Right renal cortex interstitium (tissue), 3 donors: ENCODE data around the gene CASQ2. TPM values are rescaled to one million over a fixed set of nuclear protein-coding genes. Genes with fewer than 3 reads are reported as not detected.

ENCODE experiments used
- DNase-seq, 3 donors: peaks; one replicate each; pipeline ENCODE4 v3.0.0-alpha.2; 2013; ENCODE audit warnings: low read depth in 3 of 3, low spot score in 2 of 3
- polyA plus RNA-seq, 3 donors: library from polyadenylated mRNA; unstranded; fragments of 120-200 nt; gene quantifications; one replicate each; pipeline ENCODE4 v1.2.1, GENCODE V29; 2013; ENCODE audit not compliant: insufficient read length in 3 of 3

CASQ2 gene
- polyA plus RNA-seq, 3 donors: 0.51 to 2.0 (median 0.92) TPM

DNA sequence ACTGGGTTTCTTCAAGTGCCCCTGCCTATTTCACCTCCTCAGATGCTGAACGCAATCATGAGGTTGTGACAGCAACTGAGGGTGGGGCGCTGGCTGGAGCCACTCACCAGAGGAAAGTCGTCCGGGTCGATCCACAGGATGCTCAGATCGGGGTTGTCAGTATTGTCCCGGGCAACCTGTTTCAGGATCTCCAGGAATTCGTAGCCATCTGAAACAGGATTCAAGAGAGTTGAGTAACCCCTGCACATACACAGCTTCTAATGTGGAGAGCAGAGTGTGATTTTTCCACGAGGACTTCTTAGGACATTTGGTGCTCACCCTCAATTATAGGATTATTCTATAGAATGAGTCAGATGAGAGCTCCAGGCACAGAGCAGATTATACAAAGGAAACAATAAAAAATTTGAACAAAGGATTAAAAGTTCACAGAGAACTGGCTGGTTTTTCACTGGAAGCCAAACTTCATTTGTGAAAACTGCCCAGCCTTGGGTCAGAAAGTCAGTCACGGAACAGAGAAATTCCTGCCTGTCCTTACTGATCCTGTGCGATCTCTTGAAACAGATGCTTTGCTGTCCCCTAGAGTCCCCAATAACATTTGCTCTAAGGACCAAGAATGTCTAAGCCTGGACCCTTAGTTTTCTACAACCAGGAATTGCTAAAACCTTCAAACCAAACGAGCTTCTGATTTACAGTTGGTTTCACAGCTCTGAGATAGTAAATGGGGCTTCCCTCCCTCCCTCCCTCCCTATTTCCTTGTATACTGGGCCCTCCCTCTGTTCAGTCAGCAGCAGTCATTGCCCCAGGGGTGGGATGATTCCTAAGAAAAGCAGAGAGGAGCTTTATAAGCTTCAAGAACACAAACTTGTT is 63.2 kb downstream of the CASQ2 start:
- DNase-seq: no peak

DNA sequence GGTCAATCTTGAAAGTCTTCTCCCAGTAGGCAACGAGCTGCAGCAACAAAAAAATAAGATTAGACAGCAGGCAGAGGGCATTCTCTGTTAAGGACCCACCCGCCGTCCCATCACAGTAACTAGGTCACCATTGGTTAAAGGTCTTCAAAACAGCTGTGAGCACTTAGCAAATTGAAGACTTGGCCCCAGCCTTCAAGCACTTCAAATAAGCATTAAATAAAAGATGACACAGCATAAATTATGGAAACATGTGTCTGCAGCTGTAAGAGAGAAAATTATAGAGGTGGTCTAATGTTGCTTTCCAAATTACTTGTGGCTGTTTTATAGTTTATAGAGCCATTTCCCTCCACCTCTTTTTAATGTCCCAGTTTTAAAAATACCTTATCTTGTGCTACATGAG is 65.6 kb downstream of the CASQ2 start:
- DNase-seq: no peak

DNA sequence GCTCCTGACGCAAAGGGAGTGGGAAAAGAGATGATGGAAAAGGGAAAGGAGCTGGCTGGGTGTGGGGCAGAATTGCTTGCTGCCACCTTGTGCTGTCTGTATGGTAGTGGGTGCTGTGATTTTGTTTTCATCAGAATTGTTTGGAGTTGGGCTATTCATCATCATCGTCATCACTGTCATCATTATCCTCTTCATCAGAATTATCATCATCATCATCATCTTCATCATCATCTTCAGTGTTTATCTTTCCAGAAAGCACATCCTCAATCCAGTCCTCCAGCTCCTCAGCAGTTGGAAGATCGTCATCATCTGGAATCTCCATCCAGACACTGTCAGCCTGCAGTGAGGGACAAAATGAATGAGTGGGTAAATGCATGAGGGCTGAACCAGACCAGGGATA is 67.4 kb downstream of the CASQ2 start:
- no peak for DNase-seq

DNA sequence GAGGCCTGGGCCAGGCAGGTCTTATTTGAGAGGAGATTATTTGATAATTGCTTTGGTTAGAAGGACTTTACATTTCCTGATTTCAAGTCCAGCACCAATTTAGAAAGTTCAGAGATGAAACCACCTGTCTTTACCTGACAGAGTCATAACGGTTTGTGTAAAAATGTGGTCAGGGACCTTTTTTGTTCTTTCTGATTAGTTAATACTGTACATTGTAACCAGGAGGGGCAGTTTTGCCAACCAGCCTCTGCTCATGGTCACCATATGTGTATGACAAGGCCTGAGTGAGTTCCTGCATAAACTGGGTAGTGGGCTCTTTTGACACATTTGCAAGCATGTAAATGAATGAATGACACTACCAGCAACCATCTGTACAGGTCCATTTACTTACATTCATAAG is 70.9 kb downstream of the CASQ2 start:
- DNase-seq: no peak

DNA sequence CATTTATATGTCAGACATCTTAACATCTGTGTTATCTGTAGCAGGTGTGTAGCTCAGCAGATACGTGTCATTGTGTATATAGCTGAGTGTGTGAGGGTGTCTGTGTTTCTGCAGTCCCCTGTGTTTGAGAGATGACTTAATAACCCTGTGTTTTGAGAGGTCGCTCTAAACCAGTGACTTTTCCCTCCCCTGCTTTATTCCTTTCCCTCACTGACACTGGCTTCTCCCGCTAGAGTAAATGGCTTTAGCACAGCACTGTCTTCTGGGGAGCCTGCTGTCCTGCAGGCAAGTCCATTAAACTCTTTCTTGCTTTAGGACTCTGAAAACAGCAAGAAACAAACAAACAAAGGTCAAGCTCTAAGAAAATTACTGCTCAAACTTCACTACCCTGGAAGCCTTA is 73.7 kb downstream of the CASQ2 start:
- no peak for DNase-seq

DNA sequence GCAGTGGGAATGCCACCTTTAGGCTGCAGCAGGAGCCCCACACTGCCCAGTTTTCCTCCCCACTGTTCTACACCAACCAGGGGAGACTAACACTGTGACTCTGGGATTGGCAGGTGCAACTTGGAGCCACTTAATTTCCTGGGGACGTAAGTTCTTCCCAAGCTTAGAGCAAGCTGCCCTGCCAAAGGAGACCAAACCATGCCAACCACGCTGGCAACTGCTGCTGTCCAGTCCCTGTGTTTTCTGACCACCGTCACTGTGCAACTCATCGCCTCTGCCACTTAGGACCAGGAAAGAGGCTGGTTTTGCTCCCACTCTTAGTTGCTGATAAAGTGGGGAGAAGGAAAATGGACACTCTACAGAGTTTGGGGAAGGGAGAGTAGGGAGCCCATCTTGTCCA is 76.3 kb downstream of the CASQ2 start:
- DNase-seq: no peak

DNA sequence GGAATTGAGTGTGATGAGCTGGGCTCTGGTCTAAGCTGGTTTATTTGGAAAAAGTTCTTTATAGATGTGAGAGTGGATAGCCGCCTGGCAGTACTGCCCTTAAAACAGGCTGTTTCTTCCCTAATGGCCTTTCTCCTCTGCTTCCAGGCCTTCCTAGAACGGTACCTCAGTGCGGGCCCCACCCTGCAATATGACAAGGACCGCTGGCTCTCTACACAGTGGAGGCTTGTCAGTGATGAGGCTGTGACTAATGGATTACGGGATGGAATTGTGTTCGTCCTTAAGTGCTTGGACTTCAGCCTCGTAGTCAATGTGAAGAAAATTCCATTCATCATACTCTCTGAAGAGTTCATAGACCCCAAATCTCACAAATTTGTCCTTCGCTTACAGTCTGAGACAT is 77.5 kb downstream of the CASQ2 start:
- no peak for DNase-seq

DNA sequence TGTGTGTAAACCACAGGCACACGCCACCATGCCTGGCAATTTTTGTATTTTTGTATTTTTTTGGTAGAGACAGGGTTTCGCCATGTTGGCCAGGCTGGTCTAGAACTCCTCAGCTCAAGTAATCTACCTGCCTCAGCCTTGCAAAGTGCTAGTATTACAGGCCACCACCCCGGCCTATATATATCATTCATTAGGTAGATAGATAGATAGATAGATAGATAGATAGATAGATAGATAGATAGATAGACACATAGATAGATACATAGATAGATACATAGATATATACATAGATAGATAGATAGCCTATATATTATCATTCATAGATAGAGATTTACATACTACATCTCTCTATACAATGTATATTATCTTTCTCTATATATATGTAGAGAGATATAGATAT is 80.8 kb downstream of the CASQ2 start:
- no peak for DNase-seq

DNA sequence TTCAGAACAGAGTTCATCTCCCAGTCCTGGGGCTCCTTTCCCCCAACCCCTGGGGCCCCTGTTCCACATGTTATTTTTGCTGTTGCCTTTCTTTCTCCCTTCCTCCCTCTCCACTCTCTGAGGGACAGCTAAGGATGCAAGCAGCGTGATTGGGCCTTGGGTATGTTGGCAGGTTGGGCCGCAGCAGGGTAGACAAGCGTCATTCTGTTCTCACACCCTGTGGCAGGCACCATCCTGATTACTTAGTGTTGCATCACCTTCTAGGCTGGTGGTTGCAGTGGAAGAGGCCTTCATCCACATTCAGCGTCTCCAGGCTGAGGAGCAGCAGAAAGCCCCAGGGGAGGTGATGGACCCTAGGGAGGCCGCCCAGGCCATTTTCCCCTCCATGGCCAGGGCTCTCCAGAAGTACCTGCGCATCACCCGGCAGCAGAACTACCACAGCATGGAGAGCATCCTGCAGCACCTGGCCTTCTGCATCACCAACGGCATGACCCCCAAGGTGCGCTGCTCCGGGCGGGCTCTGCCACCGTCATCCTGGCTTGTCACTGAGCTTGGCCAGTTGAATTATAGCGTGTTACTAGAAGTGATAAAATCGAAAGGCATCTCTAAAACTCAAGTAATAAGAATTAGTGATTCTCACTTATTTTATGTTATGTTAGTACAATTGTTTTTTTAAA is 83.3 kb downstream of the CASQ2 start:
- DNase-seq: no peak

DNA sequence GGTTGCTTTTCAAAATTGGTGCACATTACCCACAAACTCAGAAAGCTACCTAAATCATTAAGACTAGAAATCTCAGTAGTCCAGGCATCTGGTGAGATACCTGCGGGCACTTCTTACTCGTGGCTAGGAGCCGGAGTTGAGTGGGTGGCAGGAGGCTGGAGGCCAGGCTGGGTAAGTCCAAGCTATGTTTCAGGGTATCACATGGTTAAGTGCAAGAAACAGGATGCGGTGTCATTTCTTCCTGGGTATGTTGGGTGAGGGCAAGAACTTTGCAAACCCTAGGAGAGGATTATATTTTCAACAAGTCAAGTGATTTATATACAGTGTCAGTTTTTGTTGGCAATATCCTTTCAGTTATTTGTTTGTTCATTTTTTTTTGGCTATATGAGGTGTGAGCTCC is 85.7 kb downstream of the CASQ2 start:
- no peak for DNase-seq

DNA sequence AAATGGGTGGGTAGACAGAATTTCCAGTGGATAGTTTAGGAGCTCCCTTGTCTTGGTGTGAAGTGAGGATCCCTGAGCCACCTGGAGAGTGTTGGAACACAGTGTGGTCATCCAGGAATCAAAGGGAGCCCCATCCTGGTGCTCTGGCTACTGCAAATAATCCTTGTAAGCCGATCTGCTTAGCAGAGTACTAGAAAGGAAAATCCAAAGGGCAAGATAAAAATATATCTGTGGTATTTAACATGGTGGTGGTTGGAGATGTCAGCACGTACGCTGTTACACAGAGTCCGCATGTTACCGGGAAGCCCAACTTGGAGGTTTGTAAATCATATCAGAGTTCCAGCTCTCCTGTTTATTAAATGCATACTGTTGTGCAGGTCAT is 87.8 kb downstream of the CASQ2 start:
- no peak for DNase-seq

DNA sequence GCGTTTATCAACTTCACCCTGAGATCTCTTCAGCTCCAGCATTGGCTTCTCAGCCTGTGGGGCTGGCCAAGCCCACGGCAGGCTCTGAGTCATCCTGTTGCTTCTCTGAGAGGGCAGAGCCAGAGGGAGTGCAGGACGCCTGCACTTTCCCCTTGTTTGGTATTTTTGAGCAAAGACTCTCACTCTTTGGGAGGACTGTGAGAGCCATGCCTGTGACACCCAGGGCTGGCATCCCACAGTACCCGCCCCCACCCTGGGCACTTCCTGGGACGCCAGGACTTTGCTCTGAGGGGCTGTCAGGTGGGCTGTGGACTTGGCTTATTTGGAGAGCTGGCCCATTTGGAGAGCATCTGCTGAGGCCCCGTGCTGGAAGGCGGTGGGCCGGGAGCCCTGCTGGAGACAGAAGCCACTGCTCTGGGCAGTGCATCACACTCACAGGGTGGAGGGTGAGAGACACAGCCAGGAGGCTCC is 89.3 kb downstream of the CASQ2 start:
- DNase-seq: no peak

DNA sequence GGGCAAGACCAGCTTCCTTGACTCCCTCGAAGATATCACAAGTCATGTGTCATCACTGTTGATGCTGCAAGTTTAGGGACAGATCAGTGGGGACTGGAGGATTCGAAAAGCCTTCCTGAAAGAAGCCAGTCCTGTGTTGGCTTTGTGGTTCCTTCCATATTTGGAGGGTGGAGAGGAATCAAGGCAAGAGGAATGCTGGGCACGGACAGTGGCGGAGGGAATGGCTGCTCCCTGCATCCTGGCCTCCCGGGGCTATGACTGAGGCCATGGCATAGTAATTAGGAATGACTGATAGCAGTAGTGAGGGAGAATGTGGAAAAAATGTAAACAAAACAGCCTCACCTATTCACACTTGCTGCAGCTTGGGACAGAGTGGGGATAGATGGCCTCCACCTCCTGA is 90.4 kb downstream of the CASQ2 start:
- no peak for DNase-seq

DNA sequence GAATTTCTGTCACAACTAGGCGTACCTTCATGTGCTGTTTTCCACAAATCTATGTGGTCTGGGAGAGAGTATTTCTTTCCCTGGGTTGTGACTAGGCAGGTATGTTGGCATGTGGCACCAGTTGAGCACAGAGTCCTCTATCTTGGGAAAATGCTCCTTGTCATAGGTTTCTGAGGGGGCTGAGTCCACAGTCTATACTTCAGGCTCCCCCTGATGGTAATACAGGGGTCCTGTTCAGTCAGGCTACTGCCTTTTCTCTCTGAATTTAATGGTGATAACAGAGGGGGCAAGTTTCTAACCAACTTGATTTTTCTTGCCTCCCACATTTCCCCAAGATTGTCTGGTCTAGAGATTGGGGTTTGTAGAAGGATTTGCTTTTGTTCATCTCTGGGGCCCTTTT is 90.9 kb downstream of the CASQ2 start:
- no peak for DNase-seq

DNA sequence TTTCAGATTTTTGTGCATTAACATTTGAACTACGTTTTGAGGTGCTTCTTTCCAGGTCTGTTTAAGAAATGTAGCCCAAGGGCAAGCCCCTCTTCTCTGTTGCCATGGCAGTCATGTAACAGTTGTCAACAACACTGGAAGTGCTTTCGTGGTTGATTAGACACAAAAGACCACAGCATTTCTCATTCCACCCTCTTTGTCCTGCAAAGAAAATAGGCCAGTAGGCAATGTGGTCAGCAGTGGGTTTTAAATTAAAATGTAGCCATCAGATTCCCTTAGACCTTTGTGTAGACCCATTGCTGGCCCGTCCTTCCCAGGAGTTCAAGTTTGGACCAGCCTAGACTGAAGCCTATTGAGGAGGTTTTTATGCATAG is 91.3 kb downstream of the CASQ2 start:
- DNase-seq: peak in 1 of 3 donors; percentile 38

DNA sequence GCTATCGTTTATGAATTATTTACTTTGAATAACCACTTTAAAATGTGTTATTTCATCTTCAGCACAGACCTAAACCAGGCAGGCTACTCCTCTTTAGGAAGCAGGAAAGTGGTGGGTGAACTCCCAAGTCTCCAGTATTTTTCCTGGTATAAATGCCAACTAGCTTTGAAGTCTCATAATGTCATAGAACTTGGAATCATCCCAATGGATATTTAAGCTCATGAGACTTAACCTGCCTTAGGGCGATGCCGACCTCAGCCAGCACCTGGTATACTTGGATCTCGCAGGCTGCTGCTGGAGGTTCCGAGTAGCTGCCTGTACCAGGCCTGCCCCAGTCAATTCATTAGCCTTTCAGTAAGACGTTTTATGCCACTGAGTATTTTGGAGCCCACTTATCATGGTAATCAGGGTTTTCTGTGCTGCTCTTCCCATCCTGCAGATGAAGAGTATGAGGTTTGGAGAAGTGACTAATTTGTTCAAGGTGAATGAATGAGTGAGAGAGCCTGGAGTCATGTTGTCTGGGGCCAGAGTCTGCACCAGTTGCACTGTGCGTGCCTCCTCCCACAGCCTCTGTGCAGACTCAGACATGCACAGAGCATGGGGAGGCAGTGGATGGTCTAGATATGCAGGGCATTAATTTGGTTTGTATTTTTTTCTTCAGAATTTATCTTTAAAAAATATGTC is 91.9 kb downstream of the CASQ2 start:
- DNase-seq: no peak

DNA sequence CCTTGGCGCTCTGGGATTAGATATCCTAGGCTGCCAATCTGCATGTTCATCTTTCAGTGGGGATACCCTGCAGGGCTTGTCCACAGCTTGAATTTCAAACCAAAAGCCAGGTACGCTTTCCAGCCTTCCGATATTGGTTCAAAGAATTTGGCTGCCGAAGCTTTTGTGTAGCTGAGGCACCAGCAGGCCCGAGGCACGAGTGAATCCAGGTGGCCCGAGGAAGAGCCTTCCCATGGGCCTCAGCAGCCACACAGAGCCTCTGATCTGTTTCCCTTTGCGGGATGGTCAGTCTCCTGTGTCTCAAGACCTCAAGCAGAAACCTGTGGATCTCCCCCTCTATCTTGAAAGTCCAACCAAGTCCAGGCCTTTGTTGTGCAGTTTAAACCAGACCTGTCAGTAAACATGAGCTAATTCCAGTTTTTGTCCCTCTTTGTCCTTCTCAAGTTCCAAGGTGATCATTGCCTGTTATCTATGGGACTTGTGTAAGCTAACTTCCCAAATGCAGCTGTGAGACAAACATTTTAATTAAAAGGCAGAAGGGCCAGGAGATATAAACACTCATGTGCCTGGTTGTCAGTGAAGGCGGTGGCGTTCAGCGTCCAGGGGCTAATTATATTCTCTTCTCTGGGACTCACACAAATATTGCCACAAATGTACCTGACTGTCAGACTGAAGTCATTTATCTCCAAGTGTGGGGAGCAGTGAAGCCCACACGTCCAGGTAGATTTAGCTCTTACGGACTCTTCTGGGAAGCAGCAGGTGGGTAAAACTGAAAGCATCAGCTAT is 96.1 kb downstream of the CASQ2 start:
- DNase-seq: no peak

DNA sequence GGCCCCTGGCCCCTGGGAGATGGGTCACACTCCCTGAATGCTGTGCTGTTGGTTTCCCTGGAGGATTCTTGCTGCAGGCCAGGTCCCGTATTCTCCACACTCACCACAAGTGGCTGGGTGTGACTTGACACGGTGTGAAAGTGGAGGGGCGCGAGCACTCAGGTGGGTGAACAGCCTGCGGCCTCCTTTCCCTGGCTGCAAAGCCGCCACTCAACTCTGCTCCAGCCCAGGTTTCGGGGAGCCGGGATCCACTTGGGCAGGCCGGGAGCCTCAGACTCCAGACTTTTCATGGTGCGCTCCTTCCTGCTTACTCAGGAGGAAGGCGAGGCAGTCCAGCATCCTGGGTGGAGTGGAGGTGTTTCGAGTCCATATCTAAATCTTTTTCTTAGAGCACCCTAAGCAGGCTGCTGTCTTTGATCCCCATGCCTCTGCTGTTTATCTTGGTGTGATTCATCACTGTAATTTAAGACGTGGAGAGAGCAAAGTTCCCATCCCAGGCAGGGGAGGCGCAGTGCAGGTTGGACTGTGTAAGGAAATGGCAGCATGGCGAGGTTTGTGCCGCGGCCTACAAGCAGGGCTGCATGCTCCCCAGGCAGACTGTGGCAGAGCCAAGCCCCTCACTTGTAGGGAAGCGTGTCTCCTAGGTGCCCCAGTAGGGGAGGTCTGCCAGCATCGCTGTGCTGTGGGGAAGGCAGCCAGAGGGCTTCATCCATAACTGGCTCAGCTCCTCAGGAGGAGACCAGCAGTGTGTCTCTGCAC is 97.2 kb downstream of the CASQ2 start:
- DNase-seq: no peak

DNA sequence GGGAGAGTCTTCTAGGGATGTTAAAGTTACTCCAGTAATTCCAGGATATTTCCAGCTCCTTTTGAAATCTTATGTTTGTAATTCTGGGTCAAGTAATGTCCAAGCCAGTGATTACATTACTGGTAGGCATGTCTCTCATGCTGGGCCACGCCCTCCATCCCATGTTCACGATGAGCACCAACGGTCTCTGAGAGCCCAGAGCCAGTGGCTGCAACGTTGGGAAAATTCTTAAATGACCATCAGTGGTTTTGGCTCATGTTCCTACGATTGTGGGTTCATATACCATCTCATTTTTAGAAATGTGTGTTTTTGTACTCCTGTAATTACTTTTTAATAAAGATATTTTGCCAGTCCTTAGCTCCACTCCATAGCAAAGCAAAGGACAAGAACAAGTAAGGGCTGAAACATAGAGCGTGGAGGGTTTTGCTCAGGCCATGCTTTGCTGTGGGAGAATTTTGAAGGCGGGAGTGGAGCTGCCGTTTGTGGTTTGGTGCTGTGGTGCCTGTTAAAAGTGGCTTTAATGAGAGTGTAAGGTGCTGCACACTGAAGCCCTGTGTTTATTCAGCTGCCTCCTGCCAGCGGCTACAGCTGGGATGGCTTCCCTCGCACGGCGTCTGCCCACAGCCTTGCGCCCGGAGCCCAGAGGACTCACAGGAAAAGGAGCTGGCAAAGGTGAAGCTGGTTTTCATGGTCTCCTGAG is 97.9 kb downstream of the CASQ2 start:
- no peak for DNase-seq

DNA sequence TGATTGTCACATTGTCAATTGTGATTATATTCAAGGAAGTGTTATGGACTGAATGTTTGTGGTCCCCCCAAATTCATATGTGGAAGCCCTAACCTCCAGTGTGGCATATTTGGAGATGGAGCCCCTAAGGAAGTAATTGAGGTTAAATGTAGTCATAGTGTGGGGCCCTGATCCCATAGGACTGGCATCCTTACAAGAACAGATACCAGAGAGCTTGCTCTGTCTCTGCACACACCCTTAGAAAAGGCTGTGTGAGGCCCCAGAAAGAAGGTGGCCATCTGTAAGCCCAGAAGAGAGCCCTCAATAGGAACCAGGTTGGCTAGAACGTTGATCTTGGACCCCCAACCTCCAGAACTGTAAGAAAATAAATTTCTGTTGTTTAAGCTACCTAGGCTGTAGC is 98.6 kb downstream of the CASQ2 start:
- DNase-seq: no peak
